Measurements from ENCODE around the gene SNX18. TPM values are rescaled to one million over a fixed set of nuclear protein-coding genes. Genes with fewer than 3 reads are reported as not detected.

SNX18 gene, protein sequence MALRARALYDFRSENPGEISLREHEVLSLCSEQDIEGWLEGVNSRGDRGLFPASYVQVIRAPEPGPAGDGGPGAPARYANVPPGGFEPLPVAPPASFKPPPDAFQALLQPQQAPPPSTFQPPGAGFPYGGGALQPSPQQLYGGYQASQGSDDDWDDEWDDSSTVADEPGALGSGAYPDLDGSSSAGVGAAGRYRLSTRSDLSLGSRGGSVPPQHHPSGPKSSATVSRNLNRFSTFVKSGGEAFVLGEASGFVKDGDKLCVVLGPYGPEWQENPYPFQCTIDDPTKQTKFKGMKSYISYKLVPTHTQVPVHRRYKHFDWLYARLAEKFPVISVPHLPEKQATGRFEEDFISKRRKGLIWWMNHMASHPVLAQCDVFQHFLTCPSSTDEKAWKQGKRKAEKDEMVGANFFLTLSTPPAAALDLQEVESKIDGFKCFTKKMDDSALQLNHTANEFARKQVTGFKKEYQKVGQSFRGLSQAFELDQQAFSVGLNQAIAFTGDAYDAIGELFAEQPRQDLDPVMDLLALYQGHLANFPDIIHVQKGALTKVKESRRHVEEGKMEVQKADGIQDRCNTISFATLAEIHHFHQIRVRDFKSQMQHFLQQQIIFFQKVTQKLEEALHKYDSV
- total RNA-seq (13.8 TPM), polyA plus RNA-seq (1 to 10 TPM; 1.2 to 2.9 (median 2.1) TPM)

DNA sequence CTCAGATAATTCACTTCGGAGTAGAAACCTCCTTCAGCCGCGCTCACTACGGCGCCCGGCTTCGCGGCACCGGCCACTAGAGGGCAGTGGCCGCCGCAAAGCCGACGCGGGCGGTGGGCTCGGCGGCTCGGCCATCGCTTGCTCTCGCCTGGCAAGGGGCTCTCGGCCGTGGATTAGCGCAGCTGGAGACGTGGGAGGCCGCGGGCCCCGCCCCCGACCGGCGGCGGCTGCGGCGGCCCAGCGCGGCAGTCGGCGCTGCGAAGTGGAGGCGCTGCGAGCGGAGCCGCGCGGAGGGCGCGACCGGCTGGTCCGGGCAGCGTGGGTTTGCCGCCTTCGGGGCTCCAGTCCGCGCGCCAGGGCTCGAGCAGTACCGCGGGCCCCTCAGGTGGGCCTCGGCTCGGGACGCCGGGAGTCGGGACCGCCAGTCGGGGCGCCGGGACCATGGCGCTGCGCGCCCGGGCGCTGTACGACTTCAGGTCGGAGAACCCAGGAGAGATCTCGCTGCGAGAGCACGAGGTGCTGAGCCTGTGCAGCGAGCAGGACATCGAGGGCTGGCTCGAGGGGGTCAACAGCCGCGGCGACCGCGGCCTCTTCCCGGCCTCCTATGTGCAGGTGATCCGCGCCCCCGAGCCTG is at the start of gene SNX18:
TSS of gene SNX18 (plus strand) at position 248 of the 634 bp plus-strand sequence. CDS start at position 442, 194 bp downstream.
- H3K27me3 ChIP-seq (ENCODE audit: control insufficient read depth, insufficient read depth, low read length): no peaks in the 10 kb centered on the region
- peaks cover 8% of the 10 kb centered on the region for H3K36me3 Mint-ChIP-seq
- H3K4me3 ChIP-seq (ENCODE audit: low read depth, low read length): peak within 1 kb of the TSS; percentile 78
- peak; percentile 87 to 95 (median 93) for DNase-seq
- H3K9me3 Mint-ChIP-seq: no peaks in the 10 kb centered on the region
- peaks cover 6 to 44% (median 23%) of the 10 kb centered on the region in 4 donors for H3K4me1 Mint-ChIP-seq
- H3K4me1 ChIP-seq (ENCODE audit: control insufficient read depth, insufficient read depth, low read length, poor library complexity, severe bottlenecking): peaks cover 45% of the 10 kb centered on the region
- no peaks in the 10 kb centered on the region for H3K36me3 ChIP-seq (ENCODE audit: control insufficient read depth, insufficient read depth, low read length)
- peak; percentile 94 for ATAC-seq (ENCODE audit: low read depth in 2 of 2)
- no peaks in the 10 kb centered on the region for H3K9me3 ChIP-seq (ENCODE audit: control insufficient read depth in 2 of 2, low read length in 2 of 2)
- peak within 1 kb of the TSS in 1 of 3 donors; percentile 31 for H3K27ac Mint-ChIP-seq
- H3K4me3 Mint-ChIP-seq: peak within 1 kb of the TSS; percentile 85 to 95 (median 90)
- peak within 1 kb of the TSS; percentile 69 for H3K27ac ChIP-seq (ENCODE audit: insufficient read depth, low read length, poor library complexity, severe bottlenecking)
- peaks cover 12% of the 10 kb centered on the region for H3K27me3 Mint-ChIP-seq

DNA sequence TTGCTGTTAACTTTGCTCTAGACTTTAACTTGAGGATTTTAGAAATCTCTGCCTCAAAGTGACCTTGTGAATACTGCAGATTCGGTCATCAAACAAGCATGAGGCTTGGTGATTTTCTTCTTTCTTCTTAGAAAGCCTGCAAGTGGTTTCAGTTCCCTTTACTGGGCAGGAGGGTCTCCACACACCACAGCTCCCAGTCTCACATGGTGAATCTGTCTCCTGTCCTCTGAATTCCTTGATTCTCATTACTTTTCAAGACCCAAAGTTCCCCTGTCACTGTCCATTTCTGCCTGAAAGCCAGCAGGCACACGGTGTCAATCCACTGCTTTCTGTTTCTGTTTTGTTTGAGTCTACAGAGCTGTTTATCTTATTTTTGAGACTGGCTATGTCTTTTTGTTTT is 47.9 kb upstream of the SNX18 start:
- peaks cover 5% of the 10 kb centered on the region for H3K27me3 ChIP-seq (ENCODE audit: control insufficient read depth, insufficient read depth, low read length)
- ATAC-seq (ENCODE audit: low read depth in 2 of 2) (no peak), DNase-seq (peak in 1 of 3 donors; percentile 2)
- H3K4me3 Mint-ChIP-seq: no peak overlapping the region
- H3K9me3 Mint-ChIP-seq: peaks cover 0 to 3% (median 0%) of the 10 kb centered on the region in 7 donors
- H3K27me3 Mint-ChIP-seq: peaks cover 34% of the 10 kb centered on the region
- peak overlapping the region in 1 of 3 donors; percentile 36 for H3K27ac Mint-ChIP-seq
- H3K4me1 ChIP-seq (ENCODE audit: control insufficient read depth, insufficient read depth, low read length, poor library complexity, severe bottlenecking): no peaks in the 10 kb centered on the region
- H3K9me3 ChIP-seq (ENCODE audit: control insufficient read depth in 2 of 2, low read length in 2 of 2): no peaks in the 10 kb centered on the region
- H3K27ac ChIP-seq (ENCODE audit: insufficient read depth, low read length, poor library complexity, severe bottlenecking): no peak overlapping the region
- H3K36me3 ChIP-seq (ENCODE audit: control insufficient read depth, insufficient read depth, low read length): no peaks in the 10 kb centered on the region
- H3K4me1 Mint-ChIP-seq: peaks cover 0 to 7% (median 4%) of the 10 kb centered on the region in 4 donors
- H3K4me3 ChIP-seq (ENCODE audit: low read depth, low read length): no peak overlapping the region
- H3K36me3 Mint-ChIP-seq: no peaks in the 10 kb centered on the region

DNA sequence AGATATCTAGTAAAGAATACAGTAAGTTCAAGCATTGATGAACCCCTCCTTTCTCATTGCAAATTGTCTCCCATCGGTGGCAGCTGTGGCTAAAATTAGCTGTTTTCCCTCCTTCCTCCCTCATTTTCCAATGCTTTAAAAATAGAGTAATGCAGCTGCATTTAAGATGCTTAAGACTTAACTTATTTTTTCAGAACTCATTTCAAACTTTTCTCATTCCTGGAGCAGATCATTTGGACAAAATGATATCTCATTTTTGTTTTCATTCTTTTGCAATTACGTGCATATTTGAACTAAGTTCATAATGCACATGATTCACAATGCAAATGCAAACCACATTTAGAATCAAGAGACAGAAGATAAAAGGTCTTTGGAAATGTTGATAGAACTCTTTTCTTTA is 47.4 kb upstream of the SNX18 start:
- peaks cover 0 to 7% (median 4%) of the 10 kb centered on the region in 4 donors for H3K4me1 Mint-ChIP-seq
- ATAC-seq (ENCODE audit: low read depth in 2 of 2): no peak
- DNase-seq: no peak
- H3K36me3 Mint-ChIP-seq: no peaks in the 10 kb centered on the region
- no peak overlapping the region for H3K27ac ChIP-seq (ENCODE audit: insufficient read depth, low read length, poor library complexity, severe bottlenecking)
- H3K9me3 Mint-ChIP-seq: peaks cover 0 to 3% (median 0%) of the 10 kb centered on the region in 7 donors
- H3K27ac Mint-ChIP-seq: peak overlapping the region in 1 of 3 donors; percentile 36
- H3K9me3 ChIP-seq (ENCODE audit: control insufficient read depth in 2 of 2, low read length in 2 of 2): no peaks in the 10 kb centered on the region
- no peak overlapping the region for H3K4me3 Mint-ChIP-seq
- peaks cover 5% of the 10 kb centered on the region for H3K27me3 ChIP-seq (ENCODE audit: control insufficient read depth, insufficient read depth, low read length)
- peaks cover 34% of the 10 kb centered on the region for H3K27me3 Mint-ChIP-seq
- no peak overlapping the region for H3K4me3 ChIP-seq (ENCODE audit: low read depth, low read length)
- no peaks in the 10 kb centered on the region for H3K36me3 ChIP-seq (ENCODE audit: control insufficient read depth, insufficient read depth, low read length)
- no peaks in the 10 kb centered on the region for H3K4me1 ChIP-seq (ENCODE audit: control insufficient read depth, insufficient read depth, low read length, poor library complexity, severe bottlenecking)

DNA sequence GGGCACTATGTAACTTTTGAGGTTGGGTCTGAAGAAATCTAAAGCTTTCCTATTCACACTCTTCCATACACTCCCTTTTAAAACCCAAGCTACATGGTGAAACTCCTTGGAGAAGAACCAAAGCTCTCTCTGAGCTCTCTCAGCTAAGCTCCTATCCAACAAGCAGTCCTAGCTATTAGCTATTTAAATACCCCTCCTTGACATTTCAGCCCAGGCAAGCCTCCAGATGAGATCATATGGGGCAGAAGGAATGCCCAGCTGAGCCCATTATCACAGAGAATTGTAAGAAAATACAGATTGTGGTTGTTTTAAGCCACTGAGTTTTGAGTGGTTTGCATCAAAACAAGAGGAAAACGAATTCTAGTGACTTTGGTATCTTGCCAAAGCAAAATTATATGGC is 46.9 kb upstream of the SNX18 start:
- Histone ChIP-seq H3K4me3 (ENCODE audit: low read depth, low read length) (no peak overlapping the region), H3K27me3 (ENCODE audit: control insufficient read depth, insufficient read depth, low read length) (peaks cover 5% of the 10 kb centered on the region), H3K27ac (ENCODE audit: insufficient read depth, low read length, poor library complexity, severe bottlenecking) (no peak overlapping the region), H3K9me3 (ENCODE audit: control insufficient read depth in 2 of 2, low read length in 2 of 2) (no peaks in the 10 kb centered on the region), H3K36me3 (ENCODE audit: control insufficient read depth, insufficient read depth, low read length) (no peaks in the 10 kb centered on the region), H3K4me1 (ENCODE audit: control insufficient read depth, insufficient read depth, low read length, poor library complexity, severe bottlenecking) (no peaks in the 10 kb centered on the region)
- Mint-ChIP-seq H3K27me3 (peaks cover 34% of the 10 kb centered on the region), H3K4me1 (peaks cover 0 to 7% (median 4%) of the 10 kb centered on the region in 4 donors), H3K27ac (no peak overlapping the region), H3K4me3 (no peak overlapping the region), H3K9me3 (peaks cover 0 to 3% (median 0%) of the 10 kb centered on the region in 7 donors), H3K36me3 (no peaks in the 10 kb centered on the region)
- DNase-seq: no peak
- ATAC-seq (ENCODE audit: low read depth in 2 of 2): no peak

DNA sequence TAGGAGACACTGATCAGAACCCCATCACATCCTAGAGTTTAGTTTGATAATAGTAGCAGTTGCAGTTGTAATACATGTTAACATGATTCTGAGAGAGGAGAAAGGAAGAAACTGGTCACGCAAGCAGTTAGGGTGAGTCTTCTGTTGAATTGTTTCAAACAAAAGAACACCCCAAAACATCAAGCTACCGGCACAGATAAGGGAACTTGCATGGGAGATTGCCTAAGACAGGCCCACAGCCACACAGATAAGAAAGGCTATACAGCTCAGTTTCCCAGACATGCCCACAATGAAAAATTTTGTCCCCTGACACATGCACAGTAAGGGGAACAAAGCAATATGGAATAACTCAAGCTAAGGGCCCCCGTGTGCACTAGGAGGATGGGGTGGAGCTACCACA is 46.2 kb upstream of the SNX18 start:
- no peaks in the 10 kb centered on the region for H3K36me3 ChIP-seq (ENCODE audit: control insufficient read depth, insufficient read depth, low read length)
- Mint-ChIP-seq H3K27me3 (peaks cover 37% of the 10 kb centered on the region), H3K4me3 (no peak overlapping the region)

DNA sequence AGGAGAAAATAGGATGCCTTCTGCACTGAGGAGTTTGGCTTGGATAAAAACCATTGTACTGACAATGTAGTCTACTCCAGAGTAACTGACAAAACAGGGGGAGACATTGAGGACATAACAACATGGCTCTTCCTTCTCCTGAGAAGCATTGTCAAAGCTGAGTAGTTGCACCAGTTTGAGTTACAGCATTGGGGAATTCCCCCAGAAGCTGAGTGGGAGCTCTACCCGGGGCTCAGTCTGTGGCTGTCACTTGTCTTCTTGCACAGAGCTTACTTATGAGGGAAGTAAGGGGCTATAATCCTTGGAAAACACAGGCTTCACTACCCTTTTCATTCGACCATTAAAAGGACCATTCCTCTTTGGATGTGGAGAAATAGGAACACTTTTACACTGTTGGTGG is 40.9 kb upstream of the SNX18 start:
- DNase-seq (no peak), ATAC-seq (ENCODE audit: low read depth in 2 of 2) (no peak)
- Histone ChIP-seq H3K36me3 (ENCODE audit: control insufficient read depth, insufficient read depth, low read length) (no peaks in the 10 kb centered on the region), H3K9me3 (ENCODE audit: control insufficient read depth in 2 of 2, low read length in 2 of 2) (no peaks in the 10 kb centered on the region), H3K4me1 (ENCODE audit: control insufficient read depth, insufficient read depth, low read length, poor library complexity, severe bottlenecking) (no peaks in the 10 kb centered on the region), H3K27ac (ENCODE audit: insufficient read depth, low read length, poor library complexity, severe bottlenecking) (no peak overlapping the region), H3K4me3 (ENCODE audit: low read depth, low read length) (no peak overlapping the region), H3K27me3 (ENCODE audit: control insufficient read depth, insufficient read depth, low read length) (peaks cover 6% of the 10 kb centered on the region)
- Mint-ChIP-seq H3K36me3 (peaks cover 4% of the 10 kb centered on the region), H3K4me1 (no peaks in the 10 kb centered on the region), H3K9me3 (peaks cover 0 to 3% (median 0%) of the 10 kb centered on the region in 7 donors), H3K27ac (no peak overlapping the region), H3K4me3 (no peak overlapping the region), H3K27me3 (peaks cover 12% of the 10 kb centered on the region)

More for the DNA sequence above, 46.2 kb upstream of the SNX18 start:
- peaks cover 6% of the 10 kb centered on the region for H3K27me3 ChIP-seq (ENCODE audit: control insufficient read depth, insufficient read depth, low read length)
- Mint-ChIP-seq H3K9me3 (peaks cover 0 to 3% (median 0%) of the 10 kb centered on the region in 7 donors), H3K36me3 (no peaks in the 10 kb centered on the region), H3K27ac (no peak overlapping the region), H3K4me1 (peaks cover 0 to 7% (median 4%) of the 10 kb centered on the region in 4 donors)
- no peak overlapping the region for H3K27ac ChIP-seq (ENCODE audit: insufficient read depth, low read length, poor library complexity, severe bottlenecking)
- H3K9me3 ChIP-seq (ENCODE audit: control insufficient read depth in 2 of 2, low read length in 2 of 2): no peaks in the 10 kb centered on the region
- no peak for DNase-seq
- no peak for ATAC-seq (ENCODE audit: low read depth in 2 of 2)
- no peak overlapping the region for H3K4me3 ChIP-seq (ENCODE audit: low read depth, low read length)
- no peaks in the 10 kb centered on the region for H3K4me1 ChIP-seq (ENCODE audit: control insufficient read depth, insufficient read depth, low read length, poor library complexity, severe bottlenecking)

DNA sequence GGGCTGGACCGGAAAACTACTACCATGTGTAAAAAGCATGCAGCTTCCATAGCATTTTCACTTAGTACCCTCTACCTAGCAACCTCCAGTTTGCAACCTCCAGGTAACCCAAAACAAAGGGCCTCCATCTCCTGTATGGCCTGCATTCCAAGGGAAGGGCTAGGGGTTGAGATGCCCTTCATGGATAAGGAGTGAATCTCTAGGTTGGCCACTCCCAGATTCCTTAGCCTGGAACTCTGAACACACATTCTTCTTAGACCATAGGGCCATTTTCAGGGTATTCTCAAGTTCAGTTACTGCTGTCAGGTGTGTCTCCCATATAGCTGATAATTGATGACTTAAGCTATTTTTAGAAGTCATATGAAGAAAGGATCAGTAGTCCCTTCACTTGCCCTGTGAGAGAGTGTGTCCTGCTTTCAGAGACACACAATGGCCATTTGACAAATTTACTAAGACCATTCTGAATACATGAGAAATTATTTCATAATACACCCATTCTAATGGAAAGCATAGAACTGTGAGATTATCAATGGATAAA is 39.5 kb upstream of the SNX18 start:
- Mint-ChIP-seq H3K4me1 (no peaks in the 10 kb centered on the region), H3K27ac (no peak overlapping the region), H3K36me3 (peaks cover 4% of the 10 kb centered on the region), H3K27me3 (peaks cover 17% of the 10 kb centered on the region), H3K9me3 (peaks cover 0 to 3% (median 0%) of the 10 kb centered on the region in 7 donors), H3K4me3 (no peak overlapping the region)
- DNase-seq: no peak
- no peak overlapping the region for H3K4me3 ChIP-seq (ENCODE audit: low read depth, low read length)
- no peaks in the 10 kb centered on the region for H3K9me3 ChIP-seq (ENCODE audit: control insufficient read depth in 2 of 2, low read length in 2 of 2)
- no peak for ATAC-seq (ENCODE audit: low read depth in 2 of 2)
- no peaks in the 10 kb centered on the region for H3K4me1 ChIP-seq (ENCODE audit: control insufficient read depth, insufficient read depth, low read length, poor library complexity, severe bottlenecking)
- H3K36me3 ChIP-seq (ENCODE audit: control insufficient read depth, insufficient read depth, low read length): no peaks in the 10 kb centered on the region
- peaks cover 6% of the 10 kb centered on the region for H3K27me3 ChIP-seq (ENCODE audit: control insufficient read depth, insufficient read depth, low read length)
- H3K27ac ChIP-seq (ENCODE audit: insufficient read depth, low read length, poor library complexity, severe bottlenecking): no peak overlapping the region

Measured in CD4-positive, CD25-positive, alpha-beta regulatory T cell (primary cell).